DOHH2 (cell line): Measurements from ENCODE around the gene CIART.

ENCODE experiments used
- H3F3A ChIP-seq: fragments of 200-600 bp; sonication (generic), shearing (Covaris generic); 2 replicates; pipeline ENCODE4 v1.6.0; 2016; ENCODE audit warnings: antibody characterized with exemption, mild to moderate bottlenecking; ENCODE audit not compliant: control insufficient read depth, insufficient read depth
- H3K27ac ChIP-seq: fragments of 200-600 bp; sonication (generic); 2 replicates; pipeline ENCODE4 v1.5.1; 2014; ENCODE audit warnings: low read depth, mild to moderate bottlenecking, low read length, moderate library complexity
- H3K27me3 ChIP-seq: fragments of 200-600 bp; sonication (generic); 2 replicates; pipeline ENCODE4 v1.6.1; 2014; ENCODE audit warnings: mild to moderate bottlenecking, low read length, mixed read lengths; ENCODE audit not compliant: control insufficient read depth
- H3K36me3 ChIP-seq: fragments of 200-600 bp; sonication (generic); 2 replicates; pipeline ENCODE4 v1.6.1; 2014; ENCODE audit warnings: mild to moderate bottlenecking, low read length, moderate library complexity, mixed read lengths; ENCODE audit not compliant: control insufficient read depth
- H3K4me1 ChIP-seq: fragments of 200-600 bp; sonication (generic); 2 replicates; pipeline ENCODE4 v1.6.1; 2014; ENCODE audit warnings: mild to moderate bottlenecking, low read length, mixed read lengths; ENCODE audit not compliant: control insufficient read depth
- H3K4me2 ChIP-seq: fragments of 200-600 bp; sonication (generic); 2 replicates; pipeline ENCODE4 v1.6.0; 2014; ENCODE audit warnings: mild to moderate bottlenecking, low read length, moderate library complexity
- H3K4me3 ChIP-seq: fragments of 200-600 bp; sonication (generic); 2 replicates; pipeline ENCODE4 v1.5.1; 2014; ENCODE audit warnings: mild to moderate bottlenecking, low read length, mixed read lengths
- H3K79me2 ChIP-seq: fragments of 200-600 bp; sonication (generic); 2 replicates; pipeline ENCODE4 v1.6.1; 2014; ENCODE audit warnings: mild to moderate bottlenecking, low read length, mixed read lengths; ENCODE audit not compliant: control insufficient read depth
- H3K9me2 ChIP-seq: fragments of 200-600 bp; sonication (generic); replicated peaks from 2 replicates; pipeline ENCODE4 v1.6.1; 2014; ENCODE audit warnings: mild to moderate bottlenecking, low read length, mixed read lengths; ENCODE audit not compliant: control insufficient read depth
- H3K9me3 ChIP-seq: fragments of 200-600 bp; sonication (generic); 2 replicates; pipeline ENCODE4 v1.6.1; 2014; ENCODE audit warnings: antibody characterized with exemption, low read length, mixed read lengths; ENCODE audit not compliant: control insufficient read depth, insufficient read depth
- H4K20me1 ChIP-seq: fragments of 200-600 bp; sonication (generic); 2 replicates; pipeline ENCODE4 v1.6.0; 2014; ENCODE audit warnings: low read depth, mild to moderate bottlenecking, antibody characterized with exemption, low read length, moderate library complexity; ENCODE audit not compliant: control insufficient read depth, insufficient read depth
- EZH2phosphoT487 ChIP-seq: fragments of 200-600 bp; sonication (generic); IDR thresholded peaks from 2 replicates; pipeline ENCODE4 v1.6.1; 2017; ENCODE audit warnings: borderline replicate concordance, mild to moderate bottlenecking, antibody characterized with exemption, low read length, moderate library complexity, mixed read lengths
- TF ChIP-seq, protein P1 (sequence below): fragments of 200-600 bp; sonication (generic); IDR thresholded peaks from one replicate; pipeline ENCODE4 v1.5.1; 2014; ENCODE audit warnings: antibody characterized with exemption, mild to moderate bottlenecking, low read depth, low read length; ENCODE audit not compliant: poor library complexity, severe bottlenecking

Gene CIART

DNA sequence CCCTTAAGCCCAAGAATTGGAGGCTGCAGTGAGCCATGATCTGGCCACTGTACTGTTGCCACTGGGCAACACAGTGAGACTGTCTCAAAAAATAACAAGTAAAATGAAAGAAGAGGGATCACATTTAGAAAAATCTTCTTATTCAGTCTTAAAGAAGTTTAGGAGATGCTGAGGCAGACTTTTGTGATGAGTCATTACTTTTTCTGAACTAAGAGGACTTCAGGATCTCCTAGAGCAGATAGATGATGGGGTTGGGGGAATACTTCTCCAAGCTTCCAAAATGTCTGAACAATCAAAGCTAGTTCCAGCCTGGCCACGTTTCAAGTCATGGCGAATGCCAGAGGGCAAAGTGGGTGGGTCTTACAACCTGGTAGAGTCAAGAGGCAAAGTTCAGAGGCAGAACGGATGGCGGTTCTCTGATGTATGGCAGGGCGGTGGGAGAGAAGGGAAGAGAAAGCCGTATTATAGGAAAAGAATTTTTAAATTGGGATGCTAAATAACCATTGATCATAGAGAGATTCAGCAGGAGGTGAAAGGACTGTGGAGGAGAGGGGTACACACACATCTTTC, 2.1 kb upstream of the CIART start:
- TF ChIP-seq, protein P1, sequence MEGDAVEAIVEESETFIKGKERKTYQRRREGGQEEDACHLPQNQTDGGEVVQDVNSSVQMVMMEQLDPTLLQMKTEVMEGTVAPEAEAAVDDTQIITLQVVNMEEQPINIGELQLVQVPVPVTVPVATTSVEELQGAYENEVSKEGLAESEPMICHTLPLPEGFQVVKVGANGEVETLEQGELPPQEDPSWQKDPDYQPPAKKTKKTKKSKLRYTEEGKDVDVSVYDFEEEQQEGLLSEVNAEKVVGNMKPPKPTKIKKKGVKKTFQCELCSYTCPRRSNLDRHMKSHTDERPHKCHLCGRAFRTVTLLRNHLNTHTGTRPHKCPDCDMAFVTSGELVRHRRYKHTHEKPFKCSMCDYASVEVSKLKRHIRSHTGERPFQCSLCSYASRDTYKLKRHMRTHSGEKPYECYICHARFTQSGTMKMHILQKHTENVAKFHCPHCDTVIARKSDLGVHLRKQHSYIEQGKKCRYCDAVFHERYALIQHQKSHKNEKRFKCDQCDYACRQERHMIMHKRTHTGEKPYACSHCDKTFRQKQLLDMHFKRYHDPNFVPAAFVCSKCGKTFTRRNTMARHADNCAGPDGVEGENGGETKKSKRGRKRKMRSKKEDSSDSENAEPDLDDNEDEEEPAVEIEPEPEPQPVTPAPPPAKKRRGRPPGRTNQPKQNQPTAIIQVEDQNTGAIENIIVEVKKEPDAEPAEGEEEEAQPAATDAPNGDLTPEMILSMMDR = no peak
- TF ChIP-seq EZH2phosphoT487 = no peak
- no peak overlapping the region for H3K4me2 ChIP-seq

DNA sequence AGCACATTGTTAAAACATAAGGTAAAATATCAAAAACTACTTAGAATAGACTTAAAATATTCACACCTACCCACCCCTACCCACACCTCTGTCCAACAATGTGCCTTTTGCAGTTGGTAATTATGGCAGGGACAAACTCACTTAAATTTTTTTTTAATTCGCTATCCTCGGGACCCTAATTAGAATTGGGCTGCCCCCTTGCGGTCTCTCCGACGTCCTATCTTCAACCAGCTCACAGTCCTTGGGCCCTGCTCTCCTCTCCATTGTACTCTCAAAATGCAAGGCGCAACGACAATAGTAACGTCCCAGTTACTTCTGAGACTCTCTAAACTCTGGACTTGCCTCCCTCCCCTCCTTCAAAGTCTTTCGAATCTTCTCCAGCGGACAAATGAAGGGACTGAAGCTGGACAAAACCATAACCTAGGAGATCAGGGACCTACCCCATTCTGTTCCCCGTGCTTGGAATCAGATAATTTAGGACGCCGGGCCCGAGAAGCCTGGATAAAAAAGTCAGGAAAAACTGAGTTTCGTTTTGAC, 1.1 kb upstream of the CIART start:
- Histone ChIP-seq H3K4me1 (peaks cover 13% of the 10 kb centered on the region), H3K27me3 (peaks cover 6% of the 10 kb centered on the region; the same call in 1 of the 2 replicates), H4K20me1 (no peaks in the 10 kb centered on the region), H3K79me2 (no peaks in the 10 kb centered on the region), H3K4me3 (peak overlapping the region; percentile 47), H3K36me3 (no peaks in the 10 kb centered on the region), H3K9me3 (no peaks in the 10 kb centered on the region), H3K9me2 (no peaks in the 10 kb centered on the region), H3K27ac (no peak overlapping the region), H3F3A (no peaks in the 10 kb centered on the region), H3K4me2 (peak overlapping the region; percentile 61)
- TF ChIP-seq, protein P1 = peak; percentile 83
- TF ChIP-seq EZH2phosphoT487 = no peak

More for the DNA sequence above, 2.1 kb upstream of the CIART start:
- Histone ChIP-seq H3K4me3 (no peak overlapping the region), H3K9me2 (no peaks in the 10 kb centered on the region), H3K79me2 (no peaks in the 10 kb centered on the region), H3K9me3 (no peaks in the 10 kb centered on the region), H3F3A (no peaks in the 10 kb centered on the region), H3K27me3 (peaks cover 4% of the 10 kb centered on the region; the same call in 1 of the 2 replicates), H4K20me1 (no peaks in the 10 kb centered on the region), H3K27ac (no peak overlapping the region), H3K4me1 (peaks cover 13% of the 10 kb centered on the region), H3K36me3 (no peaks in the 10 kb centered on the region)

DNA sequence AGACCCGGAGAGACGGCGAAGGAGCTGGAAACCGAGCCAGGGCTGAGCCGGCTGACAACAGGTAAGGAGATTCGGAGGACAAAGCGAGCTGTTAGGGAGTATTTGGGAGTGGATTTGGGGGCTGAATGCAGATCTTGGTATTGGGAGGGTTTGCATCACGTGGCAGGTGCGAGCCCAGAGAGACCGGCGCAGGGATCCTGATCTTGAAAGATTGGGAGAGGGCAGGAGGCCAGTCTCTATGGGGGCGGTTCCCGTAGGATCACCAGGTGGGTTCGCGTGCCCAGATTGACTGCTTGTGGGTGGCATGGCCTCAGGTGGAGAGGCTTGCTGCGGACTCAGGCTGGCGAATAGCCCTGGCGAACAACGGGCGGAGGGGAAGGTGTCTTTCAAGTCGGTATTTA, 204 bp downstream of the CIART start:
- no peaks in the 10 kb centered on the region for H3K79me2 ChIP-seq
- no peak overlapping the region for H3K4me3 ChIP-seq
- no peaks in the 10 kb centered on the region for H3F3A ChIP-seq
- no peaks in the 10 kb centered on the region for H3K9me2 ChIP-seq
- peaks cover 9% of the 10 kb centered on the region; the same call in 1 of the 2 replicates for H3K27me3 ChIP-seq
- H4K20me1 ChIP-seq = no peaks in the 10 kb centered on the region
- H3K4me1 ChIP-seq = peaks cover 13% of the 10 kb centered on the region
- H3K36me3 ChIP-seq = no peaks in the 10 kb centered on the region
- H3K27ac ChIP-seq = no peak overlapping the region
- H3K4me2 ChIP-seq = peak overlapping the region; percentile 61
- no peaks in the 10 kb centered on the region for H3K9me3 ChIP-seq
- TF ChIP-seq, protein P1 = no peak
- no peak for TF ChIP-seq EZH2phosphoT487
